HEK293 (cell line): Measurements from ENCODE around the gene TRAF4.
"Not testable (repeated sequence)": the region's sequence is repeated elsewhere in the genome, so short reads cannot be mapped to it uniquely, and the experiment has no call there.

Source experiments
- CTCF ChIA-PET: fragments of 350-600 bp; formaldehyde crosslinking; extraction: SDS; loops from one replicate; lab custom pipeline; 2021; ENCODE audit warnings: antibody characterized with exemption; lab: Yijun Ruan, JAX
- POLR2A ChIA-PET: fragments of 300-600 bp; formaldehyde crosslinking; extraction: SDS; loops from one replicate; lab custom pipeline; 2020; ENCODE audit warnings: antibody characterized with exemption, inconsistent platforms; lab: Yijun Ruan, JAX
- H3K27ac ChIP-seq: fragments of 200-500 bp; sonication (Bioruptor generic); 2 replicates; pipeline ENCODE4 v1.5.1; 2014; ENCODE audit warnings: low read depth, low read length, control low read depth, inconsistent platforms; ENCODE audit errors: extremely low read depth
- H3K36me3 ChIP-seq, 2 experiments: fragments of 200-500 bp in 1 of 2; sonication (Bioruptor generic) in 1 of 2; 1 replicate in 1 of 2; 2 replicates in 1 of 2; pipeline ENCODE4 v1.5.1; 2014 to 2017; ENCODE audit warnings: inconsistent platforms in 2 of 2, low read length in 2 of 2; ENCODE audit not compliant: control insufficient read depth in 2 of 2, insufficient read depth in 1 of 2
- H3K4me1 ChIP-seq: fragments of 200-500 bp; sonication (Bioruptor generic); 2 replicates; pipeline ENCODE4 v1.5.1; 2014; ENCODE audit warnings: mild to moderate bottlenecking, low read length, inconsistent platforms; ENCODE audit not compliant: control insufficient read depth, insufficient read depth
- H3K4me3 ChIP-seq: 2 replicates; pipeline ENCODE4 v1.5.1; 2011; ENCODE audit warnings: low read depth, mild to moderate bottlenecking, control low read depth, low read length, moderate library complexity
- H3K9me3 ChIP-seq: fragments of 200-500 bp; sonication (Bioruptor generic); 2 replicates; pipeline ENCODE4 v1.5.1; 2014; ENCODE audit warnings: low read depth, low read length, inconsistent platforms; ENCODE audit not compliant: control insufficient read depth, insufficient read depth
- GLIS2 ChIP-seq: fragments of 450-650 bp; formaldehyde crosslinking; IDR thresholded peaks from 2 replicates; pipeline ENCODE4 v1.5.1; 2016; ENCODE audit warnings: missing biosample characterization, missing genetic modification characterization
- MYNN ChIP-seq: fragments of 450-650 bp; formaldehyde crosslinking; IDR thresholded peaks from 2 replicates; pipeline ENCODE4 v1.5.1; 2016; ENCODE audit warnings: missing biosample characterization, missing genetic modification characterization, borderline replicate concordance
- PATZ1 ChIP-seq: fragments of 450-650 bp; formaldehyde crosslinking; IDR thresholded peaks from 2 replicates; pipeline ENCODE4 v1.5.1; 2016; ENCODE audit warnings: missing biosample characterization, missing genetic modification characterization
- ZNF239 ChIP-seq: fragments of 450-650 bp; formaldehyde crosslinking; IDR thresholded peaks from 2 replicates; pipeline ENCODE4 v1.5.1; 2016; ENCODE audit warnings: missing biosample characterization, missing genetic modification characterization
- ZNF248 ChIP-seq: fragments of 450-650 bp; formaldehyde crosslinking; IDR thresholded peaks from 2 replicates; pipeline ENCODE4 v1.5.1; 2017; ENCODE audit warnings: missing biosample characterization, missing genetic modification characterization
- ZNF266 ChIP-seq: fragments of 450-650 bp; formaldehyde crosslinking; IDR thresholded peaks from 2 replicates; pipeline ENCODE4 v1.5.1; 2016; ENCODE audit warnings: missing biosample characterization, missing genetic modification characterization, low read depth
- ZNF394 ChIP-seq: fragments of 450-650 bp; formaldehyde crosslinking; IDR thresholded peaks from 2 replicates; pipeline ENCODE4 v1.5.1; 2016; ENCODE audit warnings: missing biosample characterization, missing genetic modification characterization, mild to moderate bottlenecking, moderate library complexity, borderline replicate concordance
- ZNF629 ChIP-seq: fragments of 450-650 bp; formaldehyde crosslinking; IDR thresholded peaks from 2 replicates; pipeline ENCODE4 v1.5.1; 2017; ENCODE audit warnings: missing biosample characterization, missing genetic modification characterization
- ZXDB ChIP-seq: fragments of 450-650 bp; formaldehyde crosslinking; IDR thresholded peaks from 2 replicates; pipeline ENCODE4 v1.5.1; 2016; ENCODE audit warnings: missing biosample characterization, missing genetic modification characterization
- TF ChIP-seq, protein P1 (sequence below): fragments of 450-650 bp; formaldehyde crosslinking; IDR thresholded peaks from 2 replicates; pipeline ENCODE4 v1.5.1; 2017; ENCODE audit warnings: missing biosample characterization, missing genetic modification characterization
- TF ChIP-seq, protein P2 (sequence below): fragments of 450-650 bp; formaldehyde crosslinking; IDR thresholded peaks from 2 replicates; pipeline ENCODE4 v1.5.1; 2016; ENCODE audit warnings: missing biosample characterization, missing genetic modification characterization
- TF ChIP-seq, protein P3 (sequence below): fragments of 450-650 bp; formaldehyde crosslinking; IDR thresholded peaks from 2 replicates; pipeline ENCODE4 v1.5.1; 2016; ENCODE audit warnings: missing biosample characterization, missing genetic modification characterization

Gene TRAF4

GRCh38 chr17:28720997-28721329 lies 22.8 kb upstream of the TRAF4 start:
- H3K9me3 ChIP-seq = not testable (repeated sequence)
- Histone ChIP-seq H3K27ac (peak overlapping the region; percentile 90), H3K36me3 (peaks cover 26 to 61% of the 10 kb centered on the region in 2 experiments), H3K4me3 (peak overlapping the region; percentile 92), H3K4me1 (peaks cover 21% of the 10 kb centered on the region)
- ChIA-PET CTCF (interaction anchor here (0.6 to 13.6 kb wide), 7 partner anchors 26 to 232 kb away, joined by 3 to 445 read pairs (median 4); partner anchors contain the start of genes BLTP2 and TRAF4), POLR2A (interaction anchor here (0.6 to 4.3 kb wide), 6 partner anchors 14 to 231 kb away, joined by 3 to 190 read pairs (median 3); partner anchors contain the start of genes BLTP2 and PROCA1)
- TF ChIP-seq ZXDB (peak; percentile 11; the same call in 1 of the 2 replicates), PATZ1 (tag by site-specific recombination) (0 out of 2 replicates have a peak, but pooled peaks have one; percentile 25), MYNN (tag by site-specific recombination) (0 out of 2 replicates have a peak, but pooled peaks have one; percentile 26), ZNF239 (tag by site-specific recombination) (peak; percentile 43; the same call in 1 of the 2 replicates), ZNF266 (tag by site-specific recombination) (0 out of 2 replicates have a peak, but pooled peaks have one; percentile 4), GLIS2 (tag by site-specific recombination) (0 out of 2 replicates have a peak, but pooled peaks have one; percentile 22), ZNF394 (tag by site-specific recombination) (0 out of 2 replicates have a peak, but pooled peaks have one; percentile 12)
- TF ChIP-seq, protein P1, sequence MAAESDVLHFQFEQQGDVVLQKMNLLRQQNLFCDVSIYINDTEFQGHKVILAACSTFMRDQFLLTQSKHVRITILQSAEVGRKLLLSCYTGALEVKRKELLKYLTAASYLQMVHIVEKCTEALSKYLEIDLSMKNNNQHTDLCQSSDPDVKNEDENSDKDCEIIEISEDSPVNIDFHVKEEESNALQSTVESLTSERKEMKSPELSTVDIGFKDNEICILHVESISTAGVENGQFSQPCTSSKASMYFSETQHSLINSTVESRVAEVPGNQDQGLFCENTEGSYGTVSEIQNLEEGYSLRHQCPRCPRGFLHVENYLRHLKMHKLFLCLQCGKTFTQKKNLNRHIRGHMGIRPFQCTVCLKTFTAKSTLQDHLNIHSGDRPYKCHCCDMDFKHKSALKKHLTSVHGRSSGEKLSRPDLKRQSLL (tag by site-specific recombination) = peak; percentile 25; the same call in 1 of the 2 replicates
- TF ChIP-seq, protein P2, sequence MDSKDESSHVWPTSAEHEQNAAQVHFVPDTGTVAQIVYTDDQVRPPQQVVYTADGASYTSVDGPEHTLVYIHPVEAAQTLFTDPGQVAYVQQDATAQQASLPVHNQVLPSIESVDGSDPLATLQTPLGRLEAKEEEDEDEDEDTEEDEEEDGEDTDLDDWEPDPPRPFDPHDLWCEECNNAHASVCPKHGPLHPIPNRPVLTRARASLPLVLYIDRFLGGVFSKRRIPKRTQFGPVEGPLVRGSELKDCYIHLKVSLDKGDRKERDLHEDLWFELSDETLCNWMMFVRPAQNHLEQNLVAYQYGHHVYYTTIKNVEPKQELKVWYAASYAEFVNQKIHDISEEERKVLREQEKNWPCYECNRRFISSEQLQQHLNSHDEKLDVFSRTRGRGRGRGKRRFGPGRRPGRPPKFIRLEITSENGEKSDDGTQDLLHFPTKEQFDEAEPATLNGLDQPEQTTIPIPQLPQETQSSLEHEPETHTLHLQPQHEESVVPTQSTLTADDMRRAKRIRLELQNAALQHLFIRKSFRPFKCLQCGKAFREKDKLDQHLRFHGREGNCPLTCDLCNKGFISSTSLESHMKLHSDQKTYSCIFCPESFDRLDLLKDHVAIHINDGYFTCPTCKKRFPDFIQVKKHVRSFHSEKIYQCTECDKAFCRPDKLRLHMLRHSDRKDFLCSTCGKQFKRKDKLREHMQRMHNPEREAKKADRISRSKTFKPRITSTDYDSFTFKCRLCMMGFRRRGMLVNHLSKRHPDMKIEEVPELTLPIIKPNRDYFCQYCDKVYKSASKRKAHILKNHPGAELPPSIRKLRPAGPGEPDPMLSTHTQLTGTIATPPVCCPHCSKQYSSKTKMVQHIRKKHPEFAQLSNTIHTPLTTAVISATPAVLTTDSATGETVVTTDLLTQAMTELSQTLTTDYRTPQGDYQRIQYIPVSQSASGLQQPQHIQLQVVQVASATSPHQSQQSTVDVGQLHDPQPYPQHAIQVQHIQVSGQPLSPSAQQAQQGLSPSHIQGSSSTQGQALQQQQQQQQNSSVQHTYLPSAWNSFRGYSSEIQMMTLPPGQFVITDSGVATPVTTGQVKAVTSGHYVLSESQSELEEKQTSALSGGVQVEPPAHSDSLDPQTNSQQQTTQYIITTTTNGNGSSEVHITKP (tag by site-specific recombination) = peak; percentile 20; the same call in 1 of the 2 replicates
- TF ChIP-seq, protein P3, sequence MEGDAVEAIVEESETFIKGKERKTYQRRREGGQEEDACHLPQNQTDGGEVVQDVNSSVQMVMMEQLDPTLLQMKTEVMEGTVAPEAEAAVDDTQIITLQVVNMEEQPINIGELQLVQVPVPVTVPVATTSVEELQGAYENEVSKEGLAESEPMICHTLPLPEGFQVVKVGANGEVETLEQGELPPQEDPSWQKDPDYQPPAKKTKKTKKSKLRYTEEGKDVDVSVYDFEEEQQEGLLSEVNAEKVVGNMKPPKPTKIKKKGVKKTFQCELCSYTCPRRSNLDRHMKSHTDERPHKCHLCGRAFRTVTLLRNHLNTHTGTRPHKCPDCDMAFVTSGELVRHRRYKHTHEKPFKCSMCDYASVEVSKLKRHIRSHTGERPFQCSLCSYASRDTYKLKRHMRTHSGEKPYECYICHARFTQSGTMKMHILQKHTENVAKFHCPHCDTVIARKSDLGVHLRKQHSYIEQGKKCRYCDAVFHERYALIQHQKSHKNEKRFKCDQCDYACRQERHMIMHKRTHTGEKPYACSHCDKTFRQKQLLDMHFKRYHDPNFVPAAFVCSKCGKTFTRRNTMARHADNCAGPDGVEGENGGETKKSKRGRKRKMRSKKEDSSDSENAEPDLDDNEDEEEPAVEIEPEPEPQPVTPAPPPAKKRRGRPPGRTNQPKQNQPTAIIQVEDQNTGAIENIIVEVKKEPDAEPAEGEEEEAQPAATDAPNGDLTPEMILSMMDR (tag by site-specific recombination) = 0 out of 2 replicates have a peak, but pooled peaks have one; percentile 3

GRCh38 chr17:28722417-28723158 lies 21.2 kb upstream of the TRAF4 start:
- Histone ChIP-seq H3K4me3 (no peak overlapping the region; the same call in 1 of the 2 replicates), H3K27ac (peak overlapping the region; percentile 90), H3K4me1 (peaks cover 21% of the 10 kb centered on the region), H3K9me3 (no peaks in the 10 kb centered on the region), H3K36me3 (peaks cover 26 to 53% of the 10 kb centered on the region in 2 experiments)
- POLR2A ChIA-PET = interaction anchor here (0.5 to 4.3 kb wide), 6 partner anchors 10 to 454 kb away, joined by 3 to 190 read pairs (median 4); partner anchors contain the start of gene PROCA1
- 0 out of 2 replicates have a peak, but pooled peaks have one; percentile 4 for TF ChIP-seq ZNF629
- no peak for TF ChIP-seq ZNF248 (tag by site-specific recombination)
- CTCF ChIA-PET = interaction anchor here (0.7 to 13.6 kb wide), 3 partner anchors 24 to 684 kb away, joined by 3 to 445 read pairs (median 4); partner anchors contain the start of gene TRAF4
